ENCODE results near the gene COX10.

The COX10 gene

DNA sequence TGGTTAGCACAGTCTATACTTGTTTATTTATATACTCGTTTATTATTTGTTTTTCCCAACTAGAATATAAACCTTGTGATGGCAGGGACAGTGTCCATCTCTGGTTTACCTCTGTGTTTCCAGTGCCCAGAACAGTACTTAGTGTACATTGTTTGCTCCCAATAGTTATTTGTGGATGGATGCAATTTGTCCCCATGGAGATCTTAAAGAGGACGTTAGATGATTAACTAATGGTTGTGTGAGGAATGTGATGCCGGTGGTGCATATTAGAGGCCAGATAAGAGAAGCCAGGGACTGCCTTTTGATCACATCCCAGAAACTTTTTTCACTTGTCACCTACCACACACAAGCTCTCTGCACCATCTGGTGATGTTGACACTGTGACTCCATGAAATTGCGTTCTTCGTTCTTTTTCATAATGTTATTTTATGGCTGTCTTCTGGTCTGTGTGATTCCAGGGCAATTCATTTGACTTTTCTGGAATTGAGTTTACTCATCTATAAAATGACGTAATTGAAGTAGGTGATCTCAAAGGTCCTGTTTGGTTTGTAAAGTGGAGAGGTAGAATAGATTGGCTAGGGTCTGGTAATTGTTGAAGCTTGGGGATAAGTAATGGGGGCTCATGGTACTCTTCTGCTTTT lies 1.2 kb downstream of the COX10 start:
- H3K27me3 ChIP-seq (ENCODE audit: control insufficient read depth in 1 of 2, insufficient read depth in 2 of 2, low read length in 2 of 2), result no peaks in the 10 kb centered on the region
- no peak overlapping the region for H3K9ac ChIP-seq (ENCODE audit: low read length in 2 of 2)
- H3K4me1 ChIP-seq (ENCODE audit: control insufficient read depth, insufficient read depth, low read length), result peaks cover 12% of the 10 kb centered on the region
- H3K4me3 ChIP-seq (ENCODE audit: low read length in 2 of 2), result peak overlapping the region; percentile 92 to 100
- H3K36me3 ChIP-seq (ENCODE audit: control insufficient read depth in 2 of 2, insufficient read depth in 2 of 2, low read length in 2 of 2), result no peaks in the 10 kb centered on the region
- no peaks in the 10 kb centered on the region for H3K9me3 ChIP-seq (ENCODE audit: control insufficient read depth in 2 of 2, low read length in 2 of 2)
- no peak overlapping the region for H3K27ac ChIP-seq (ENCODE audit: low read length)

DNA sequence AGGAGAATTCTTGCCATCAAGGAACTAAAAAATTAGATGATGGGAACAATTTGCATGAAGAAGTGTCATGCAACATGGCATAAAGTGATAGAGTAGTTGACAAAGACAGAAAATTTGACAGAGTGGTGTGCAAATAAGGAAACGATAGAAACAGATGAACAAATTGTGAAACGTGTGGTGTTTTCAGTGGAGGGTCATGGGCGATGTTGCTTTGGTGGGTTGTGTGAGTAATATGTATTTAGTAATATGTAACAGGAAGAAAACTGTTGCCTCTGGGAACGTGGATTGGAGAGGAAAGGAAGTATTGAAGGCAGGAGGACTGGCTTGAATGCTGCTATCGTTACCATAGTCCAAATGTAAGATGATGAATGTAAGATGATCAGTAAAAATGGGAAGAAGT lies 3.6 kb downstream of the COX10 start:
- Histone ChIP-seq H3K27me3 (ENCODE audit: control insufficient read depth in 1 of 2, insufficient read depth in 2 of 2, low read length in 2 of 2) (no peaks in the 10 kb centered on the region), H3K4me3 (ENCODE audit: low read length in 2 of 2) (no peak overlapping the region), H3K4me1 (ENCODE audit: control insufficient read depth, insufficient read depth, low read length) (peaks cover 12% of the 10 kb centered on the region), H3K27ac (ENCODE audit: low read length) (no peak overlapping the region), H3K36me3 (ENCODE audit: control insufficient read depth in 2 of 2, insufficient read depth in 2 of 2, low read length in 2 of 2) (peaks cover 10 to 14% of the 10 kb centered on the region in 2 donors), H3K9ac (ENCODE audit: low read length in 2 of 2) (no peak overlapping the region), H3K9me3 (ENCODE audit: control insufficient read depth in 2 of 2, low read length in 2 of 2) (no peaks in the 10 kb centered on the region)

DNA sequence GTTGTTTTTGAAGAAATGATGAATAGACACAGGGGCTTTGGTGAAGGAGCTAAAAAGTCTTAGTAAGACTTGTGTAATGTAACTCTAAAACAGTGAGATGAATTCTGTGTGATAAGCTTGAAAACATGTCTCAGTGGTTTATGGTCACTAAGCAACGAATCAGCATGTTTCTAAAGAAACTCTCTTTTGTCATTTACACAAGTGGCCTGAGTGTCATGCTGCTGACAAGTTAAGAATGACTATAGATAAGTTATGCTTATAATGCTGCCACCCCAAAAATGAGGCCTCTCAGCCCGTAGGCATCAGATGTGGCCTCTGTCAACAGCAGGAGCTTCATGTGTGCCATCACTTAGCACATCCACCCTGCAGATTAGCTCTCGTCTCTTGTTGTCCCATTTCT lies 8.7 kb downstream of the COX10 start:
- Histone ChIP-seq H3K9me3 (ENCODE audit: control insufficient read depth in 2 of 2, low read length in 2 of 2) (no peaks in the 10 kb centered on the region), H3K4me3 (ENCODE audit: low read length in 2 of 2) (no peak overlapping the region), H3K9ac (ENCODE audit: low read length in 2 of 2) (no peak overlapping the region), H3K27ac (ENCODE audit: low read length) (no peak overlapping the region), H3K27me3 (ENCODE audit: control insufficient read depth in 1 of 2, insufficient read depth in 2 of 2, low read length in 2 of 2) (no peaks in the 10 kb centered on the region), H3K4me1 (ENCODE audit: control insufficient read depth, insufficient read depth, low read length) (no peaks in the 10 kb centered on the region), H3K36me3 (ENCODE audit: control insufficient read depth in 2 of 2, insufficient read depth in 2 of 2, low read length in 2 of 2) (peaks cover 19 to 25% of the 10 kb centered on the region in 2 donors)

DNA sequence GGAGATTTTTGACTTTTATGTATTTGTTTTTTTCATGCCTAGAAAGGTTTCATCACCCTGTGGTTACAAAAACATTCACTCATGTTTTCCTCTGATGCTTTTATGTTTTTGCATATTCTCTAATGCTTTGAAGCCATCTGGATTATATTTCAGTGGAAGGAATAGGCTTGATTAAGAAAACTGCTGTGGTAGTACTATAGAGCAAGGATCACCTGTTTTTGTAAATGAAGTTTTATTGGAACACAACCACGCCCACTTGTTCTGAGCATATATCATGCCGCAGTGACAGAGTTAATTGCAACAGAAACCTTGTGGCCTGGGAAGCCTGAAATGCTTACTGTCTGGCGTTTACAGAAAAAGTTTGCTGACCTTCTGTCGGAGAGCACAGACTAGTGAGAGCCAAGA lies 11.5 kb downstream of the COX10 start:
- H3K36me3 ChIP-seq (ENCODE audit: control insufficient read depth in 2 of 2, insufficient read depth in 2 of 2, low read length in 2 of 2), result peaks cover 19 to 25% of the 10 kb centered on the region in 2 donors
- H3K27me3 ChIP-seq (ENCODE audit: control insufficient read depth in 1 of 2, insufficient read depth in 2 of 2, low read length in 2 of 2), result no peaks in the 10 kb centered on the region
- no peak overlapping the region for H3K9ac ChIP-seq (ENCODE audit: low read length in 2 of 2)
- H3K4me1 ChIP-seq (ENCODE audit: control insufficient read depth, insufficient read depth, low read length), result no peaks in the 10 kb centered on the region
- H3K4me3 ChIP-seq (ENCODE audit: low read length in 2 of 2), result no peak overlapping the region
- no peaks in the 10 kb centered on the region for H3K9me3 ChIP-seq (ENCODE audit: control insufficient read depth in 2 of 2, low read length in 2 of 2)
- H3K27ac ChIP-seq (ENCODE audit: low read length), result no peak overlapping the region

- Histone ChIP-seq H3K27ac (ENCODE audit: low read length) (no peak overlapping the region), H3K36me3 (ENCODE audit: control insufficient read depth in 2 of 2, insufficient read depth in 2 of 2, low read length in 2 of 2) (peaks cover 9 to 11% of the 10 kb centered on the region in 2 donors), H3K4me1 (ENCODE audit: control insufficient read depth, insufficient read depth, low read length) (no peaks in the 10 kb centered on the region), H3K4me3 (ENCODE audit: low read length in 2 of 2) (no peak overlapping the region), H3K27me3 (ENCODE audit: control insufficient read depth in 1 of 2, insufficient read depth in 2 of 2, low read length in 2 of 2) (no peaks in the 10 kb centered on the region), H3K9ac (ENCODE audit: low read length in 2 of 2) (no peak overlapping the region), H3K9me3 (ENCODE audit: control insufficient read depth in 2 of 2, low read length in 2 of 2) (no peaks in the 10 kb centered on the region)
Measured at GRCh38 chr17:14082848-14083247, 13.5 kb downstream of the COX10 start.

DNA sequence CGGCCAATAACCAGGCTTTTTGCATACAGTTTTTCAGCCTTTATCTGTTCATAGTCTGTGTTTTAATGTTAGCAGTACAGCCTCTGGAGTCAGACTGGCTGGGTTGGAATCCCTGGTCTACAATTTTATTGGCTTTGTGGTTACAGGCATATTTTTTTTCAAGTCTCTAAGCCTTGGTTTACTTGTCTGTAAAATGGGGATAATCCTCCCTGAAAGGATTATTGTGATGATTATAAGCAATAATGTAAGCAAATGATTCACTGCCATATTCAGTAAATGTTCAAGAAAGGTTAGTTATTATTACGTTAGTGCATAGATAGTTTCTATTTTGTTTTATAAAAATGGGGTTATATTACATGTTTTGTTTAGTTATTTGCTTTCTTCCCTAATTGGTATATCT lies 15.7 kb downstream of the COX10 start:
- H3K9ac ChIP-seq (ENCODE audit: low read length in 2 of 2), result no peak overlapping the region
- no peak overlapping the region for H3K4me3 ChIP-seq (ENCODE audit: low read length in 2 of 2)
- no peaks in the 10 kb centered on the region for H3K36me3 ChIP-seq (ENCODE audit: control insufficient read depth in 2 of 2, insufficient read depth in 2 of 2, low read length in 2 of 2)
- no peaks in the 10 kb centered on the region for H3K27me3 ChIP-seq (ENCODE audit: control insufficient read depth in 1 of 2, insufficient read depth in 2 of 2, low read length in 2 of 2)
- H3K9me3 ChIP-seq (ENCODE audit: control insufficient read depth in 2 of 2, low read length in 2 of 2), result no peaks in the 10 kb centered on the region
- H3K27ac ChIP-seq (ENCODE audit: low read length), result no peak overlapping the region
- H3K4me1 ChIP-seq (ENCODE audit: control insufficient read depth, insufficient read depth, low read length), result no peaks in the 10 kb centered on the region

DNA sequence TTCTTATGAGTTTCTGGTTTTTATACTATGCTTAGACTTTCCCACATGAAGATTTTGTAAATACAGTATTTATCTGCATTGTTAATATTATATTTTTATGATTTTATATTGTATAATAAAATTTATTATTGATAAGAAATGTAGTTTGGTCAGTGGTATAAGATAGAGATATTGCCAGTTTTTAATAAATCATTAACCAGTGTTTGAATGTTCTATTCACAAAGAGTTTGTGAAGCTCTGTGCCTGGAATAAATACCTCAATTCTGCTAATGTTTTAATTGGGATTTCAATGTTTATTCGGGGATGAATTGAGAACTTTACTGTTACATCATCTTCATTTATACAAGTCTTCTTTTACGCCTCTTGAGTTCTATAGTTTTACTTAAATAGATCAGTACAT lies 16.9 kb downstream of the COX10 start:
- Histone ChIP-seq H3K27ac (ENCODE audit: low read length) (no peak overlapping the region), H3K27me3 (ENCODE audit: control insufficient read depth in 1 of 2, insufficient read depth in 2 of 2, low read length in 2 of 2) (no peaks in the 10 kb centered on the region), H3K9me3 (ENCODE audit: control insufficient read depth in 2 of 2, low read length in 2 of 2) (no peaks in the 10 kb centered on the region), H3K4me3 (ENCODE audit: low read length in 2 of 2) (no peak overlapping the region), H3K4me1 (ENCODE audit: control insufficient read depth, insufficient read depth, low read length) (no peaks in the 10 kb centered on the region), H3K9ac (ENCODE audit: low read length in 2 of 2) (no peak overlapping the region), H3K36me3 (ENCODE audit: control insufficient read depth in 2 of 2, insufficient read depth in 2 of 2, low read length in 2 of 2) (no peaks in the 10 kb centered on the region)

DNA sequence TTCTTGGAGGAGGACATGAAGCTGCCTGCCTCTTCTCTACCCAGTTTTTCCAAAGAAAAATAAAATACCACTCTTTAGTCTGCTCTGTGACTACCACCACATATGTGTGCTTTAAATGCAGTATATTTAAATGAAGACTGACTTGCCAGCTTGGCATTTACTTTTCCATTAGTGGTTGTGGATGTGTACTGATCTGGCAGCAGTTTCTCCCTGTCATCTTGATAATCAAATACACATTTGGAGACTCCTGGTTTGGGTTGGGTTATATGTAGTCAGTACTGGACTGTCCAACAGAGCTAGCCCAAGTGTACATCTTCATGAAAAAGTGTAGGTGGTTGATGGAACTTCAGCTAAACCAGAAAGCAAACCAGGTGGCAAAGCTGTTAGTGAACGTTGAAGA lies 19.9 kb downstream of the COX10 start:
- Histone ChIP-seq H3K9me3 (ENCODE audit: control insufficient read depth in 2 of 2, low read length in 2 of 2) (no peaks in the 10 kb centered on the region), H3K4me1 (ENCODE audit: control insufficient read depth, insufficient read depth, low read length) (no peaks in the 10 kb centered on the region), H3K36me3 (ENCODE audit: control insufficient read depth in 2 of 2, insufficient read depth in 2 of 2, low read length in 2 of 2) (no peaks in the 10 kb centered on the region), H3K27me3 (ENCODE audit: control insufficient read depth in 1 of 2, insufficient read depth in 2 of 2, low read length in 2 of 2) (no peaks in the 10 kb centered on the region), H3K4me3 (ENCODE audit: low read length in 2 of 2) (no peak overlapping the region), H3K9ac (ENCODE audit: low read length in 2 of 2) (no peak overlapping the region), H3K27ac (ENCODE audit: low read length) (no peak overlapping the region)

GRCh38 chr17:14091367-14091766 lies 22.1 kb downstream of the COX10 start:
- no peaks in the 10 kb centered on the region for H3K9me3 ChIP-seq (ENCODE audit: control insufficient read depth in 2 of 2, low read length in 2 of 2)
- no peak overlapping the region for H3K4me3 ChIP-seq (ENCODE audit: low read length in 2 of 2)
- H3K27me3 ChIP-seq (ENCODE audit: control insufficient read depth in 1 of 2, insufficient read depth in 2 of 2, low read length in 2 of 2), result no peaks in the 10 kb centered on the region
- H3K4me1 ChIP-seq (ENCODE audit: control insufficient read depth, insufficient read depth, low read length), result no peaks in the 10 kb centered on the region
- no peaks in the 10 kb centered on the region for H3K36me3 ChIP-seq (ENCODE audit: control insufficient read depth in 2 of 2, insufficient read depth in 2 of 2, low read length in 2 of 2)
- H3K9ac ChIP-seq (ENCODE audit: low read length in 2 of 2), result no peak overlapping the region
- H3K27ac ChIP-seq (ENCODE audit: low read length), result no peak overlapping the region

- no peaks in the 10 kb centered on the region for H3K4me1 ChIP-seq (ENCODE audit: control insufficient read depth, insufficient read depth, low read length)
- no peaks in the 10 kb centered on the region for H3K36me3 ChIP-seq (ENCODE audit: control insufficient read depth in 2 of 2, insufficient read depth in 2 of 2, low read length in 2 of 2)
- no peak overlapping the region for H3K9ac ChIP-seq (ENCODE audit: low read length in 2 of 2)
- no peaks in the 10 kb centered on the region for H3K27me3 ChIP-seq (ENCODE audit: control insufficient read depth in 1 of 2, insufficient read depth in 2 of 2, low read length in 2 of 2)
- no peaks in the 10 kb centered on the region for H3K9me3 ChIP-seq (ENCODE audit: control insufficient read depth in 2 of 2, low read length in 2 of 2)
- no peak overlapping the region for H3K27ac ChIP-seq (ENCODE audit: low read length)
- H3K4me3 ChIP-seq (ENCODE audit: low read length in 2 of 2), result no peak overlapping the region
Measured at GRCh38 chr17:14092808-14093207, 23.5 kb downstream of the COX10 start.

- Histone ChIP-seq H3K4me3 (ENCODE audit: low read length in 2 of 2) (no peak overlapping the region), H3K9ac (ENCODE audit: low read length in 2 of 2) (no peak overlapping the region), H3K9me3 (ENCODE audit: control insufficient read depth in 2 of 2, low read length in 2 of 2) (no peaks in the 10 kb centered on the region), H3K27me3 (ENCODE audit: control insufficient read depth in 1 of 2, insufficient read depth in 2 of 2, low read length in 2 of 2) (no peaks in the 10 kb centered on the region), H3K4me1 (ENCODE audit: control insufficient read depth, insufficient read depth, low read length) (no peaks in the 10 kb centered on the region), H3K27ac (ENCODE audit: low read length) (no peak overlapping the region), H3K36me3 (ENCODE audit: control insufficient read depth in 2 of 2, insufficient read depth in 2 of 2, low read length in 2 of 2) (no peaks in the 10 kb centered on the region)
Measured at GRCh38 chr17:14094676-14095601, 25.6 kb downstream of the COX10 start.

Data from stomach smooth muscle (tissue), 2 donors.